GM12878 (cell line): Measurements from ENCODE around the gene MPRIP. TPM values are rescaled to one million over a fixed set of nuclear protein-coding genes. Genes with fewer than 3 reads are reported as not detected.

Experiments
- ATAC-seq: fragments of 200-7000 bp; cut with Tn5 transposase; 3 replicates; pipeline ENCODE4 v1.9.1; 2020; ENCODE audit warnings: mild to moderate bottlenecking, moderate library complexity
- BruUV-seq: library from RNA; stranded (reverse); fragments of 400-500 nt; replicated peaks from 2 replicates; lab custom pipeline; 2021; lab: Mats Ljungman, UMichigan
- CTCF ChIA-PET: fragments of 300-600 bp; sonication (Branson Sonifier 250); formaldehyde crosslinking; extraction: SDS; loops from one replicate; lab custom pipeline; 2021; ENCODE audit warnings: inconsistent platforms; lab: Yijun Ruan, JAX
- POLR2A ChIA-PET: fragments of 350-600 bp; formaldehyde crosslinking; extraction: SDS; loops from one replicate; lab custom pipeline; 2021; ENCODE audit warnings: inconsistent platforms; lab: Charles Lee
- RAD21 ChIA-PET: fragments of 300-600 bp; sonication (Branson Sonifier 250); formaldehyde crosslinking; loops from one replicate; lab custom pipeline; 2023; ENCODE audit warnings: antibody characterized with exemption; ENCODE audit not compliant: unreplicated experiment; lab: Charles Lee
- SMC1A ChIA-PET: fragments of 300-600 bp; sonication (Branson Sonifier 250); formaldehyde crosslinking; loops from one replicate; lab custom pipeline; 2023; ENCODE audit not compliant: unreplicated experiment, uncharacterized antibody; lab: Charles Lee
- DNase-seq: peaks from one replicate; pipeline ENCODE4 v3.0.0-alpha.2; 2011; ENCODE audit warnings: low read depth, low spot score
- FAIRE-seq: peaks from 3 replicates; lab custom pipeline; 2011; peaks lifted over from hg19 to GRCh38; lab: Jason Lieb, UNC
- H2AFZ ChIP-seq: 2 replicates; pipeline ENCODE4 v1.6.0; 2011; ENCODE audit warnings: low read depth, low read length, control low read depth; ENCODE audit not compliant: control insufficient read depth
- H3K27ac ChIP-seq: 2 replicates; pipeline ENCODE4 v1.5.1; 2011; ENCODE audit warnings: control low read depth; ENCODE audit not compliant: control insufficient read depth, insufficient read depth
- H3K27me3 ChIP-seq, 2 experiments: replicated peaks in 1 of 2; 2 replicates each; pipeline versions ENCODE4 v1.6.0 to v1.6.1; 2011; ENCODE audit warnings: low read length in 1 of 2; ENCODE audit not compliant: control insufficient read depth in 2 of 2, insufficient read depth in 2 of 2
- H3K36me3 ChIP-seq, 2 experiments: 2 replicates each; pipeline ENCODE4 v1.5.1; 2011; ENCODE audit warnings: low read length in 1 of 2; ENCODE audit not compliant: control insufficient read depth in 2 of 2, insufficient read depth in 2 of 2
- H3K4me1 ChIP-seq: 2 replicates; pipeline ENCODE4 v1.6.1; 2011; ENCODE audit warnings: mild to moderate bottlenecking, low read length, moderate library complexity, mixed read lengths; ENCODE audit not compliant: control insufficient read depth, insufficient read depth
- H3K4me2 ChIP-seq: 2 replicates; pipeline ENCODE4 v1.6.0; 2011; ENCODE audit warnings: control low read depth; ENCODE audit not compliant: control insufficient read depth, insufficient read depth
- H3K4me3 ChIP-seq: fragments of 200-600 bp; sonication (generic); 2 replicates; pipeline ENCODE4 v1.5.1; 2016
- H3K79me2 ChIP-seq: 2 replicates; pipeline ENCODE4 v1.6.0; 2011; ENCODE audit warnings: low read length; ENCODE audit not compliant: control insufficient read depth, insufficient read depth
- H3K9ac ChIP-seq: 2 replicates; pipeline ENCODE4 v1.8.0; 2011; ENCODE audit warnings: low read length, control low read depth, mixed read lengths; ENCODE audit not compliant: control insufficient read depth, insufficient read depth
- H3K9me3 ChIP-seq: replicated peaks from 3 replicates; pipeline ENCODE4 v1.5.1; 2011; ENCODE audit warnings: mild to moderate bottlenecking, low read length; ENCODE audit not compliant: control insufficient read depth, insufficient read depth
- H4K20me1 ChIP-seq: 2 replicates; pipeline ENCODE4 v1.6.0; 2011; ENCODE audit not compliant: control insufficient read depth, insufficient read depth
- ATF7 ChIP-seq: fragments of 450-650 bp; IDR thresholded peaks from 2 replicates; pipeline ENCODE4 v1.6.1; 2016; ENCODE audit warnings: low read depth, mild to moderate bottlenecking
- CBX3 ChIP-seq: fragments of 200-600 bp; sonication (generic); IDR thresholded peaks from 2 replicates; pipeline ENCODE4 v1.6.1; 2016; ENCODE audit warnings: low read depth, borderline replicate concordance
- CHD4 ChIP-seq: fragments of 200-600 bp; sonication (generic); IDR thresholded peaks from 2 replicates; pipeline ENCODE4 v1.6.1; 2016; ENCODE audit warnings: mild to moderate bottlenecking
- E4F1 ChIP-seq: fragments of 450-650 bp; IDR thresholded peaks from 2 replicates; pipeline ENCODE4 v1.6.1; 2018; ENCODE audit warnings: borderline replicate concordance, mild to moderate bottlenecking; ENCODE audit not compliant: partially characterized antibody
- EED ChIP-seq: sonication (generic); IDR thresholded peaks from 2 replicates; pipeline ENCODE4 v1.6.1; 2016; ENCODE audit warnings: antibody characterized with exemption, low read depth
- FOXK2 ChIP-seq: fragments of 450-650 bp; IDR thresholded peaks from 2 replicates; pipeline ENCODE4 v1.6.1; 2017; ENCODE audit warnings: mild to moderate bottlenecking, moderate library complexity
- IRF5 ChIP-seq: fragments of 450-650 bp; IDR thresholded peaks from 2 replicates; pipeline ENCODE4 v1.6.1; 2017; ENCODE audit warnings: borderline replicate concordance
- JUND ChIP-seq: IDR thresholded peaks from 2 replicates; pipeline ENCODE4 v1.6.1; 2012; ENCODE audit warnings: low read depth, mild to moderate bottlenecking, low read length, improper control_type of control experiment, moderate library complexity
- LARP7 ChIP-seq: fragments of 450-650 bp; IDR thresholded peaks from 2 replicates; pipeline ENCODE4 v1.6.1; 2017; ENCODE audit warnings: mild to moderate bottlenecking
- NRF1 ChIP-seq: conservative IDR thresholded peaks from 2 replicates; pipeline ENCODE4 v1.6.1; 2011; ENCODE audit warnings: mild to moderate bottlenecking, low read depth, low read length, improper control_type of control experiment
- PBX3 ChIP-seq: IDR thresholded peaks from 2 replicates; pipeline ENCODE4 v1.6.1; 2011; ENCODE audit warnings: mild to moderate bottlenecking, low read depth, low read length, moderate library complexity; ENCODE audit not compliant: insufficient replicate concordance
- SREBF1 ChIP-seq: IDR thresholded peaks from 2 replicates; pipeline ENCODE4 v1.6.1; 2012; ENCODE audit warnings: mild to moderate bottlenecking, low read length
- SREBF2 ChIP-seq: IDR thresholded peaks from 2 replicates; pipeline ENCODE4 v1.6.1; 2012; ENCODE audit warnings: mild to moderate bottlenecking, low read length
- SUPT20H ChIP-seq: IDR thresholded peaks from 2 replicates; pipeline ENCODE4 v1.6.1; 2011; ENCODE audit warnings: low read depth, mild to moderate bottlenecking, low read length, moderate library complexity, borderline replicate concordance; ENCODE audit not compliant: control insufficient read depth
- TCF12 ChIP-seq: IDR thresholded peaks from 2 replicates; pipeline ENCODE4 v1.6.1; 2011; ENCODE audit warnings: low read depth, mild to moderate bottlenecking, low read length
- ZBED1 ChIP-seq: IDR thresholded peaks from 2 replicates; pipeline ENCODE4 v1.6.1; 2016; ENCODE audit warnings: borderline replicate concordance
- ZBTB4 ChIP-seq: fragments of 450-650 bp; formaldehyde crosslinking; IDR thresholded peaks from 2 replicates; pipeline ENCODE4 v1.4.0; 2022; ENCODE audit warnings: mild to moderate bottlenecking, moderate library complexity
- ZNF207 ChIP-seq: fragments of 450-650 bp; IDR thresholded peaks from 2 replicates; pipeline ENCODE4 v1.6.1; 2014; ENCODE audit warnings: antibody characterized with exemption, mild to moderate bottlenecking, borderline replicate concordance
- WGBS: methylation state at CpG from one replicate; pipeline ENCODE4 v1.1.6; 2016; ENCODE audit warnings: low lambda C conversion rate; ENCODE audit not compliant: insufficient replicate concordance, insufficient coverage; ENCODE audit errors: missing lambda C conversion rate; 5-methylcytosine and 5-hydroxymethylcytosine counted together
- in situ Hi-C: fragments of 300-500 bp; cut with MboI; formaldehyde crosslinking; loops from 9 replicates; pipeline ENCODE4 v1.14.3; 2018; ENCODE audit warnings: mixed read lengths
- intact Hi-C: fragments of 100-400 bp; cut with micrococcal nuclease; formaldehyde crosslinking; loops from one replicate; pipeline ENCODE4 v1.14.2; 2022; ENCODE audit not compliant: unreplicated experiment
- polyA plus RNA-seq, 11 experiments: library from polyadenylated mRNA; depleted of rRNA in 4 of 11; unstranded in 6 of 11; stranded (reverse) in 5 of 11; fragments of >200 nt; fragmentation: Nextera tagmentation in 4 of 11; fragmentation: Illumina TruSeq in 1 of 11; extraction: Ambion mirVana in 4 of 11; extraction: Trizol in 1 of 11; gene quantifications; 1 replicate in 1 of 11; 2 replicates in 10 of 11; pipeline versions ENCODE4 v1.2.1 to v1.2.3, GENCODE V29; 2011 to 2016; ENCODE audit warnings: inconsistent platforms in 2 of 11, missing spikeins in 2 of 11, low read depth in 1 of 11
- total RNA-seq, 4 experiments: library from RNA; depleted of rRNA in 3 of 4; stranded (reverse); fragments of >200 nt in 3 of 4; fragmentation: Illumina TruSeq in 1 of 4; extraction: Trizol in 1 of 4; gene quantifications; 2 replicates each; pipeline versions ENCODE4 v1.2.1 to v1.2.3, GENCODE V29; 2013 to 2021

MPRIP gene
- total and polyA plus RNA-seq, 10 of the 15 experiments (the other 5 are each of a cell fraction or from before 2014, with no cell fraction given), result 16.5 to 168 (median 71.7) TPM

GRCh38 chr17:16995930-16996329 lies 46.3 kb upstream of the MPRIP start:
- Histone ChIP-seq H4K20me1 (no peaks in the 10 kb centered on the region), H3K9ac (no peak overlapping the region), H3K9me3 (no peaks in the 10 kb centered on the region), H3K79me2 (peaks cover 8% of the 10 kb centered on the region), H3K36me3 (no peaks in the 10 kb centered on the region), H3K4me3 (no peak overlapping the region), H3K4me2 (no peak overlapping the region), H2AFZ (no peak overlapping the region), H3K27me3 (no peaks in the 10 kb centered on the region), H3K4me1 (peaks cover 9% of the 10 kb centered on the region), H3K27ac (no peak overlapping the region)
- no TSS peak for BruUV-seq
- CTCF ChIA-PET, result interaction anchor here (8.5 to 11.9 kb wide), 2 partner anchors 25 to 82 kb away, joined by 92 to 361 read pairs; partner anchors contain the start of gene TNFRSF13B
- FAIRE-seq (no peak), DNase-seq (no peak), ATAC-seq (no peak)
- intact Hi-C loops, result loop anchor here (10.0 kb wide), 1 partner anchor 51 kb away; no protein-coding TSS in a partner anchor
- RAD21 ChIA-PET, result no interaction called here
- SMC1A ChIA-PET, result interaction anchor here (0.8 kb wide), 1 partner anchor 20 kb away, joined by 3 read pairs; no protein-coding TSS in a partner anchor
- WGBS, result 70% methylated on average over 7 of the region's 7 CpGs
- POLR2A ChIA-PET, result no interaction called here
- in situ Hi-C loops, result loop anchor here (25.0 kb wide), 1 partner anchor 1916 kb away; no protein-coding TSS in a partner anchor
- TF ChIP-seq SREBF1, result no peak
- no peak for TF ChIP-seq SREBF2
- no peak for TF ChIP-seq PBX3
- TF ChIP-seq ZBTB4 (CRISPR knock-in tag), result no peak
- no peak for TF ChIP-seq TCF12
- no peak for TF ChIP-seq FOXK2
- no peak for TF ChIP-seq JUND
- TF ChIP-seq LARP7, result no peak
- TF ChIP-seq ZBED1, result no peak
- TF ChIP-seq NRF1, result no peak
- TF ChIP-seq SUPT20H, result no peak
- no peak for TF ChIP-seq E4F1
- TF ChIP-seq CHD4, result no peak
- no peak for TF ChIP-seq ATF7
- no peak for TF ChIP-seq EED
- no peak for TF ChIP-seq CBX3
- no peak for TF ChIP-seq IRF5
- TF ChIP-seq ZNF207, result no peak
